CD4-positive, alpha-beta T cell (primary cell): Measurements from ENCODE around the gene PLXNC1. TPM values are rescaled to one million over a fixed set of nuclear protein-coding genes. Genes with fewer than 3 reads are reported as not detected.

Experiments
- ATAC-seq: fragments of 200-7000 bp; cut with Tn5 transposase; one replicate; pipeline ENCODE4 v1.10.0; 2022; ENCODE audit warnings: mild to moderate bottlenecking; ENCODE audit not compliant: poor library complexity
- CTCF ChIA-PET: fragments of 350-600 bp; sonication (Branson Sonifier 250); formaldehyde crosslinking; loops from one replicate; lab custom pipeline; 2021; ENCODE audit warnings: antibody characterized with exemption, inconsistent platforms; lab: Charles Lee
- POLR2A ChIA-PET: fragments of 350-600 bp; sonication (Branson Sonifier 250); formaldehyde crosslinking; loops from one replicate; lab custom pipeline; 2021; ENCODE audit warnings: antibody characterized with exemption, inconsistent platforms; lab: Charles Lee
- DNase-seq, 14 experiments: peaks; one replicate each; pipeline ENCODE4 v3.0.0-alpha.2; 2013 to 2020; ENCODE audit warnings: mixed read lengths in 2 of 14
- H3K27ac ChIP-seq, 2 donors: one replicate each; pipeline versions ENCODE4 v1.5.1 to v1.7.0; 2013; ENCODE audit warnings: low read length in 2 of 2, low read depth in 1 of 2, mild to moderate bottlenecking in 1 of 2
- H3K27me3 ChIP-seq, 2 experiments: 1 replicate in 1 of 2; 2 replicates in 1 of 2; pipeline versions ENCODE4 v1.6.1 to v1.7.0; 2013; ENCODE audit warnings: low read length in 2 of 2, control low read depth in 1 of 2, mild to moderate bottlenecking in 1 of 2, moderate library complexity in 1 of 2; ENCODE audit not compliant: insufficient read depth in 2 of 2, control insufficient read depth in 1 of 2
- H3K36me3 ChIP-seq: one replicate; pipeline ENCODE4 v1.6.1; 2013; ENCODE audit warnings: low read length, control low read depth; ENCODE audit not compliant: insufficient read depth
- H3K4me1 ChIP-seq: one replicate; pipeline ENCODE4 v1.6.1; 2013; ENCODE audit warnings: low read length, control low read depth; ENCODE audit not compliant: insufficient read depth
- H3K4me3 ChIP-seq: one replicate; pipeline ENCODE4 v1.5.1; 2013; ENCODE audit warnings: mild to moderate bottlenecking, low read length, moderate library complexity
- H3K9me3 ChIP-seq, 2 experiments: 1 replicate in 1 of 2; 2 replicates in 1 of 2; pipeline versions ENCODE4 v1.6.1 to v1.7.0; 2013; ENCODE audit warnings: low read length in 2 of 2, mild to moderate bottlenecking in 2 of 2, control low read depth in 1 of 2, moderate library complexity in 1 of 2; ENCODE audit not compliant: control insufficient read depth in 1 of 2, insufficient read depth in 1 of 2
- H3K27ac Mint-ChIP-seq: one replicate; pipeline ENCODE4 v1.8.0; 2020; ENCODE audit warnings: mixed read lengths
- H3K27me3 Mint-ChIP-seq: one replicate; pipeline ENCODE4 v1.8.0; 2021; ENCODE audit warnings: mixed read lengths
- H3K36me3 Mint-ChIP-seq: one replicate; pipeline ENCODE4 v1.8.0; 2021; ENCODE audit warnings: low read depth, mixed read lengths
- H3K4me1 Mint-ChIP-seq: one replicate; pipeline ENCODE4 v1.8.0; 2021; ENCODE audit warnings: low read depth, mixed read lengths
- H3K4me3 Mint-ChIP-seq: one replicate; pipeline ENCODE4 v1.8.0; 2020; ENCODE audit warnings: mild to moderate bottlenecking, mixed read lengths
- H3K9me3 Mint-ChIP-seq: one replicate; pipeline ENCODE4 v1.8.0; 2020; ENCODE audit warnings: mixed read lengths
- CTCF ChIP-seq: fragments of 200-600 bp; IDR thresholded peaks from one replicate; pipeline ENCODE4 v1.8.0; 2022; ENCODE audit warnings: antibody characterized with exemption, mild to moderate bottlenecking
- intact Hi-C, 2 experiments: fragments of 100-400 bp; cut with DNase I in 1 of 2; cut with micrococcal nuclease in 1 of 2; formaldehyde crosslinking; loops; one replicate each; pipeline versions ENCODE4 v1.15.1 to v1.9.0; 2023 to 2025; cut with DNase I, micrococcal nuclease
- total RNA-seq, 174 experiments: library from RNA in 2 of 174; stranded (reverse) in 2 of 174; gene quantifications; one replicate each; pipeline ENCODE4 v1.2.3 and lab custom pipeline; 2021 to 2026

The PLXNC1 gene
- total RNA-seq, 2 experiments from 2014 or later = 5.2 to 5.3 TPM

GRCh38 chr12:94231709-94232108 is 83.3 kb downstream of the PLXNC1 start:
- no peaks in the 10 kb centered on the region for H3K27me3 Mint-ChIP-seq
- no peak for DNase-seq
- no peaks in the 10 kb centered on the region for H3K9me3 Mint-ChIP-seq
- intact Hi-C loops = no loop called here
- no peak overlapping the region for H3K4me3 Mint-ChIP-seq
- no peak overlapping the region for H3K4me3 ChIP-seq
- peaks cover 14% of the 10 kb centered on the region for H3K4me1 ChIP-seq
- H3K27ac ChIP-seq = no peak overlapping the region
- ChIA-PET CTCF (no interaction called here), POLR2A (no interaction called here)
- TF ChIP-seq CTCF = no peak
- no peak for ATAC-seq
- no peak overlapping the region for H3K27ac Mint-ChIP-seq
- H3K36me3 Mint-ChIP-seq = peaks cover 28% of the 10 kb centered on the region
- no peaks in the 10 kb centered on the region for H3K27me3 ChIP-seq
- H3K36me3 ChIP-seq = peaks cover 4% of the 10 kb centered on the region
- peaks cover 12% of the 10 kb centered on the region for H3K4me1 Mint-ChIP-seq
- H3K9me3 ChIP-seq = no peaks in the 10 kb centered on the region

- Histone ChIP-seq H3K36me3 (peaks cover 3% of the 10 kb centered on the region), H3K4me3 (no peak overlapping the region), H3K27ac (no peak overlapping the region), H3K27me3 (no peaks in the 10 kb centered on the region), H3K9me3 (no peaks in the 10 kb centered on the region), H3K4me1 (peaks cover 5% of the 10 kb centered on the region)
- intact Hi-C loops = no loop called here
- ATAC-seq (no peak), DNase-seq (no peak)
- Mint-ChIP-seq H3K27ac (no peak overlapping the region), H3K4me1 (peaks cover 1% of the 10 kb centered on the region), H3K9me3 (no peaks in the 10 kb centered on the region), H3K4me3 (no peak overlapping the region), H3K27me3 (no peaks in the 10 kb centered on the region), H3K36me3 (peaks cover 13% of the 10 kb centered on the region)
- ChIA-PET CTCF (no interaction called here), POLR2A (no interaction called here)
- no peak for TF ChIP-seq CTCF
These were observed 87.5 kb downstream of the PLXNC1 start for GRCh38 chr12:94235848-94236247.

- POLR2A ChIA-PET = no interaction called here
These were observed 91.1 kb downstream of the PLXNC1 start for GRCh38 chr12:94239332-94239993.

More at GRCh38 chr12:94239332-94239993, 91.1 kb downstream of the PLXNC1 start:
- Mint-ChIP-seq H3K4me3 (no peak overlapping the region), H3K9me3 (no peaks in the 10 kb centered on the region), H3K27me3 (no peaks in the 10 kb centered on the region), H3K4me1 (peaks cover 9% of the 10 kb centered on the region), H3K36me3 (peaks cover 23% of the 10 kb centered on the region), H3K27ac (no peak overlapping the region)
- CTCF ChIA-PET = no interaction called here
- Histone ChIP-seq H3K27me3 (no peaks in the 10 kb centered on the region), H3K9me3 (no peaks in the 10 kb centered on the region), H3K4me3 (no peak overlapping the region), H3K36me3 (peaks cover 3% of the 10 kb centered on the region), H3K4me1 (peaks cover 4% of the 10 kb centered on the region), H3K27ac (no peak overlapping the region)
- no peak for TF ChIP-seq CTCF
- DNase-seq = no peak
- no peak for ATAC-seq
- intact Hi-C loops = no loop called here
